IMR-90 (cell line): Measurements from ENCODE around the gene MRGPRD. TPM values are rescaled to one million over a fixed set of nuclear protein-coding genes. Genes with fewer than 3 reads are reported as not detected.

Experiments used
- ATAC-seq: fragments of 200-7000 bp; cut with Tn5 transposase; 2 replicates; pipeline ENCODE4 v1.9.1; 2020; ENCODE audit warnings: low read depth, mild to moderate bottlenecking, moderate library complexity
- BruUV-seq: library from RNA; stranded (reverse); fragments of 400-500 nt; replicated peaks from 2 replicates; lab custom pipeline; 2021; lab: Mats Ljungman, UMichigan
- CTCF ChIA-PET: fragments of 300-600 bp; formaldehyde crosslinking; extraction: SDS; loops from one replicate; lab custom pipeline; 2021; ENCODE audit warnings: antibody characterized with exemption; lab: Yijun Ruan, JAX
- POLR2A ChIA-PET: fragments of 300-600 bp; sonication (Branson Sonifier 250); formaldehyde crosslinking; loops from one replicate; lab custom pipeline; 2022; ENCODE audit warnings: antibody characterized with exemption; ENCODE audit not compliant: unreplicated experiment; lab: Charles Lee
- DNase-seq: peaks from one replicate; pipeline ENCODE4 v3.0.0; 2013
- H2AFZ ChIP-seq: replicated peaks from 2 replicates; pipeline ENCODE3; 2013; ENCODE audit warnings: low read length, mild to moderate bottlenecking; ENCODE audit not compliant: poor library complexity
- H2AK5ac ChIP-seq: 2 replicates; pipeline ENCODE4 v1.6.1; 2013; ENCODE audit warnings: low read depth, low read length, inconsistent platforms
- H2AK9ac ChIP-seq: replicated peaks from 2 replicates; pipeline ENCODE3; 2013; ENCODE audit warnings: mild to moderate bottlenecking, low read depth, low read length, moderate library complexity; ENCODE audit not compliant: poor library complexity
- H2BK120ac ChIP-seq: 2 replicates; pipeline ENCODE4 v1.6.1; 2013; ENCODE audit warnings: low read depth, low read length, inconsistent platforms
- H2BK15ac ChIP-seq: 3 replicates; pipeline ENCODE4 v1.6.1; 2013; ENCODE audit warnings: low read depth, low read length, inconsistent platforms
- H2BK20ac ChIP-seq: 2 replicates; pipeline ENCODE4 v1.6.1; 2013; ENCODE audit warnings: low read depth, mild to moderate bottlenecking, inconsistent platforms, low read length, moderate library complexity
- H2BK5ac ChIP-seq: 2 replicates; pipeline ENCODE4 v1.6.1; 2013; ENCODE audit warnings: mild to moderate bottlenecking, low read depth, low read length, inconsistent platforms; ENCODE audit not compliant: poor library complexity, severe bottlenecking
- H3K14ac ChIP-seq: replicated peaks from 2 replicates; pipeline ENCODE4 v1.6.1; 2013; ENCODE audit warnings: low read depth, low read length, inconsistent platforms
- H3K18ac ChIP-seq: 2 replicates; pipeline ENCODE4 v1.6.1; 2013; ENCODE audit warnings: low read depth, low read length, control low read depth
- H3K23ac ChIP-seq: 2 replicates; pipeline ENCODE4 v1.6.1; 2013; ENCODE audit warnings: low read depth, low read length, inconsistent platforms
- H3K27ac ChIP-seq: 2 replicates; pipeline ENCODE4 v1.5.1; 2013; ENCODE audit warnings: mild to moderate bottlenecking, control low read depth, low read length; ENCODE audit not compliant: insufficient read depth
- H3K27me3 ChIP-seq: 2 replicates; pipeline ENCODE4 v1.6.1; 2013; ENCODE audit warnings: low read length; ENCODE audit not compliant: control insufficient read depth, insufficient read depth
- H3K36me3 ChIP-seq: 2 replicates; pipeline ENCODE4 v1.6.1; 2013; ENCODE audit warnings: low read length, mixed read lengths; ENCODE audit not compliant: control insufficient read depth, insufficient read depth
- H3K4ac ChIP-seq: 2 replicates; pipeline ENCODE4 v1.6.1; 2013; ENCODE audit warnings: low read depth, low read length, inconsistent platforms
- H3K4me1 ChIP-seq: 2 replicates; pipeline ENCODE4 v1.6.1; 2013; ENCODE audit warnings: low read length, mixed read lengths; ENCODE audit not compliant: control insufficient read depth, insufficient read depth
- H3K4me2 ChIP-seq: 2 replicates; pipeline ENCODE4 v1.6.1; 2013; ENCODE audit warnings: low read depth, mild to moderate bottlenecking, control low read depth, low read length, moderate library complexity
- H3K4me3 ChIP-seq: 2 replicates; pipeline ENCODE4 v1.5.1; 2013; ENCODE audit warnings: low read depth, mild to moderate bottlenecking, control low read depth, low read length, moderate library complexity; ENCODE audit not compliant: insufficient read depth
- H3K56ac ChIP-seq: 2 replicates; pipeline ENCODE4 v1.6.1; 2013; ENCODE audit warnings: low read length, inconsistent platforms; ENCODE audit not compliant: insufficient read depth; ENCODE audit errors: extremely low read depth
- H3K79me1 ChIP-seq, 2 experiments: 2 replicates each; pipeline ENCODE4 v1.6.1; 2013; ENCODE audit warnings: low read length in 2 of 2, inconsistent platforms in 1 of 2, low read depth in 1 of 2
- H3K9ac ChIP-seq: 2 replicates; pipeline ENCODE4 v1.6.1; 2013; ENCODE audit warnings: low read depth, low read length, control low read depth
- H3K9me1 ChIP-seq: 2 replicates; pipeline ENCODE4 v1.6.1; 2013; ENCODE audit warnings: low read length, inconsistent platforms; ENCODE audit not compliant: insufficient read depth
- H3K9me3 ChIP-seq: 2 replicates; pipeline ENCODE4 v1.6.1; 2013; ENCODE audit warnings: low read length; ENCODE audit not compliant: control insufficient read depth, insufficient read depth
- H4K20me1 ChIP-seq: 2 replicates; pipeline ENCODE4 v1.6.1; 2013; ENCODE audit warnings: low read length, inconsistent platforms; ENCODE audit not compliant: insufficient read depth
- H4K5ac ChIP-seq: 2 replicates; pipeline ENCODE4 v1.6.1; 2013; ENCODE audit warnings: mild to moderate bottlenecking, low read depth, low read length, control low read depth
- H4K8ac ChIP-seq, 2 experiments: 2 replicates each; pipeline ENCODE4 v1.6.1; 2013; ENCODE audit warnings: low read depth in 2 of 2, low read length in 2 of 2, control low read depth in 1 of 2, inconsistent platforms in 1 of 2
- H4K91ac ChIP-seq: 2 replicates; pipeline ENCODE4 v1.6.1; 2013; ENCODE audit warnings: low read depth, low read length, inconsistent platforms; ENCODE audit not compliant: insufficient read depth
- BHLHE40 ChIP-seq: fragments of 150-350 bp; IDR thresholded peaks from 2 replicates; pipeline ENCODE4 v1.6.1; 2016; ENCODE audit warnings: mild to moderate bottlenecking, low read depth, low read length
- CEBPB ChIP-seq: IDR thresholded peaks from 2 replicates; pipeline ENCODE4 v1.6.1; 2012; ENCODE audit warnings: low read depth, low read length, improper control_type of control experiment
- CHD1 ChIP-seq: IDR thresholded peaks from 2 replicates; pipeline ENCODE4 v1.6.1; 2012; ENCODE audit warnings: low read depth, low read length, improper control_type of control experiment
- FOS ChIP-seq: fragments of 150-350 bp; IDR thresholded peaks from 2 replicates; pipeline ENCODE4 v1.6.1; 2016; ENCODE audit warnings: low read depth, low read length
- MAFK ChIP-seq: IDR thresholded peaks from 2 replicates; pipeline ENCODE4 v1.6.1; 2012; ENCODE audit warnings: low read depth, low read length, improper control_type of control experiment
- MAZ ChIP-seq: IDR thresholded peaks from 2 replicates; pipeline ENCODE4 v1.6.1; 2012; ENCODE audit warnings: low read depth, mild to moderate bottlenecking, low read length, improper control_type of control experiment, moderate library complexity, borderline replicate concordance
- MXI1 ChIP-seq: IDR thresholded peaks from 2 replicates; pipeline ENCODE4 v1.6.1; 2012; ENCODE audit warnings: low read depth, mild to moderate bottlenecking, low read length, moderate library complexity, borderline replicate concordance
- NFE2L2 ChIP-seq: fragments of 150-350 bp; IDR thresholded peaks from 2 replicates; pipeline ENCODE4 v1.6.1; 2016; ENCODE audit warnings: low read depth, mild to moderate bottlenecking, low read length
- POLR2A ChIP-seq: IDR thresholded peaks from 2 replicates; pipeline ENCODE4 v1.6.1; 2012; ENCODE audit warnings: mild to moderate bottlenecking, low read depth, low read length
- RAD21 ChIP-seq: IDR thresholded peaks from 2 replicates; pipeline ENCODE4 v1.6.1; 2012; ENCODE audit warnings: low read length, improper control_type of control experiment
- RCOR1 ChIP-seq: IDR thresholded peaks from 2 replicates; pipeline ENCODE4 v1.6.1; 2012; ENCODE audit warnings: mild to moderate bottlenecking, low read length, improper control_type of control experiment; ENCODE audit not compliant: insufficient replicate concordance
- RFX5 ChIP-seq: IDR thresholded peaks from 2 replicates; pipeline ENCODE4 v1.8.0; 2012; ENCODE audit warnings: low read depth, mild to moderate bottlenecking, low read length, moderate library complexity
- SMC3 ChIP-seq: fragments of 150-350 bp; IDR thresholded peaks from 2 replicates; pipeline ENCODE4 v1.6.1; 2016; ENCODE audit warnings: low read depth, mild to moderate bottlenecking, antibody characterized with exemption, low read length, moderate library complexity
- WGBS, 2 experiments: methylation state at CpG; one replicate each; pipeline versions ENCODE4 v1.1.5 to v1.1.7; 2013; ENCODE audit warnings: missing lambda C conversion rate in 2 of 2; ENCODE audit not compliant: insufficient read length in 1 of 2; ENCODE audit errors: extremely low coverage in 2 of 2; 5-methylcytosine and 5-hydroxymethylcytosine counted together
- dilution Hi-C: fragments of 300-500 bp; cut with HindIII; formaldehyde crosslinking; loops from one replicate; pipeline ENCODE4 v1.14.3; 2018; ENCODE audit warnings: low sequenced_read_pairs; ENCODE audit not compliant: unreplicated experiment
- in situ Hi-C: fragments of 300-500 bp; cut with MboI; formaldehyde crosslinking; loops from 3 replicates; pipeline ENCODE4 v1.14.3; 2019; ENCODE audit warnings: low sequenced_read_pairs, inconsistent platforms, mixed read lengths
- intact Hi-C: fragments of 100-400 bp; cut with micrococcal nuclease; formaldehyde crosslinking; loops from 2 replicates; pipeline ENCODE4 v1.10.0; 2022
- polyA plus RNA-seq, 3 experiments: library from polyadenylated mRNA; depleted of rRNA; stranded (reverse); fragments of >200 nt; gene quantifications; 2 replicates each; pipeline ENCODE4 v1.2.3, GENCODE V29; 2012; ENCODE audit warnings: low replicate concordance in 1 of 3
- total RNA-seq: library from RNA; depleted of rRNA; stranded (reverse); fragments of >200 nt; gene quantifications from 2 replicates; pipeline ENCODE4 v1.2.3, GENCODE V29; 2012
- TF ChIP-seq, protein P1 (sequence below): fragments of 150-350 bp; IDR thresholded peaks from 2 replicates; pipeline ENCODE4 v1.6.1; 2017; ENCODE audit warnings: mild to moderate bottlenecking, antibody characterized with exemption, low read length, low read depth
- TF ChIP-seq, protein P2 (sequence below): conservative IDR thresholded peaks from 2 replicates; pipeline ENCODE4 v1.5.1; 2012; ENCODE audit warnings: mild to moderate bottlenecking, low read depth, low read length, improper control_type of control experiment
- TF ChIP-seq, protein P3 (sequence below): fragments of 150-350 bp; IDR thresholded peaks from 2 replicates; pipeline ENCODE4 v1.6.1; 2016; ENCODE audit warnings: low read depth, mild to moderate bottlenecking, low read length, moderate library complexity, borderline replicate concordance

Gene MRGPRD
- total and polyA plus RNA-seq, 2 of the 4 experiments (the other 2 are of a cell fraction) = not detected

DNA sequence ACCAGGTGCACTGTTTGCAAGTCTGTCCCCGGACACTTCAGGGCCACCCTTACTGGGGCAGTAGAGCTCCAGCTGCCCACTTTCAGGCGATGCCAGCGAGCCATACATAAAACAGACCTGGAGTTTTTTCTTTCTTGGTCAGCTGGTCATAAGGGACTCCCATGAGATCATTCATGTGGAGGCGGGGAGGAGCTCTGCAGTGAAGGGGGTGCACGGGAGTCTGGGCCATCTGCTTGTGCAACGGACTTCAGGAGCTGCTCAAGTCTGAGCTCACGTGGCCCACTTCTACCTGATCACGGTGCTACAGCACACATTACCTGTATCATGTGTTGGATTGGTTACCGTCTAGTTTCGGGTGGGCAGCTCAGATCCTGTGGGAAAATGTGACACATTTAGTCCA, 41.5 kb upstream of the MRGPRD start:
- Histone ChIP-seq H3K4me2 (no peak overlapping the region), H3K4me3 (no peak overlapping the region), H3K4ac (no peak overlapping the region), H4K91ac (no peak overlapping the region), H3K36me3 (no peaks in the 10 kb centered on the region), H2AFZ (no peak overlapping the region), H3K56ac (no peak overlapping the region), H2AK9ac (no peak overlapping the region), H3K23ac (no peak overlapping the region), H2BK5ac (no peak overlapping the region), H3K27me3 (no peaks in the 10 kb centered on the region), H3K4me1 (peaks cover 2% of the 10 kb centered on the region; the same call in 1 of the 2 replicates), H3K9ac (no peak overlapping the region), H3K9me3 (no peaks in the 10 kb centered on the region), H3K9me1 (no peaks in the 10 kb centered on the region), H4K8ac (no peak overlapping the region), H3K79me1 (no peaks in the 10 kb centered on the region), H2BK120ac (no peak overlapping the region), H2BK15ac (no peak overlapping the region), H4K5ac (no peak overlapping the region), H2BK20ac (no peak overlapping the region), H3K27ac (no peak overlapping the region), H3K14ac (no peak overlapping the region), H4K20me1 (no peaks in the 10 kb centered on the region), H2AK5ac (no peak overlapping the region), H3K18ac (no peak overlapping the region)
- ATAC-seq (no peak; the same call in 1 of the 2 replicates), DNase-seq (peak; percentile 29)
- ChIA-PET CTCF (no interaction called here), POLR2A (no interaction called here)
- no TSS peak for BruUV-seq
- in situ Hi-C loops (no loop called here), dilution Hi-C loops (no loop called here), intact Hi-C loops (no loop called here)
- 80% methylated on average over 1 of the region's 10 CpGs; no CpG with 5 or more reads in 1 of the 2 experiments for WGBS, 2 experiments
- no peak for TF ChIP-seq CEBPB
- no peak for TF ChIP-seq NFE2L2
- TF ChIP-seq, protein P1, sequence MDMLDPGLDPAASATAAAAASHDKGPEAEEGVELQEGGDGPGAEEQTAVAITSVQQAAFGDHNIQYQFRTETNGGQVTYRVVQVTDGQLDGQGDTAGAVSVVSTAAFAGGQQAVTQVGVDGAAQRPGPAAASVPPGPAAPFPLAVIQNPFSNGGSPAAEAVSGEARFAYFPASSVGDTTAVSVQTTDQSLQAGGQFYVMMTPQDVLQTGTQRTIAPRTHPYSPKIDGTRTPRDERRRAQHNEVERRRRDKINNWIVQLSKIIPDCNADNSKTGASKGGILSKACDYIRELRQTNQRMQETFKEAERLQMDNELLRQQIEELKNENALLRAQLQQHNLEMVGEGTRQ = no peak
- no peak for TF ChIP-seq MAZ
- no peak for TF ChIP-seq SMC3
- no peak for TF ChIP-seq MAFK
- TF ChIP-seq MXI1 = no peak
- no peak for TF ChIP-seq CHD1
- TF ChIP-seq, protein P2, sequence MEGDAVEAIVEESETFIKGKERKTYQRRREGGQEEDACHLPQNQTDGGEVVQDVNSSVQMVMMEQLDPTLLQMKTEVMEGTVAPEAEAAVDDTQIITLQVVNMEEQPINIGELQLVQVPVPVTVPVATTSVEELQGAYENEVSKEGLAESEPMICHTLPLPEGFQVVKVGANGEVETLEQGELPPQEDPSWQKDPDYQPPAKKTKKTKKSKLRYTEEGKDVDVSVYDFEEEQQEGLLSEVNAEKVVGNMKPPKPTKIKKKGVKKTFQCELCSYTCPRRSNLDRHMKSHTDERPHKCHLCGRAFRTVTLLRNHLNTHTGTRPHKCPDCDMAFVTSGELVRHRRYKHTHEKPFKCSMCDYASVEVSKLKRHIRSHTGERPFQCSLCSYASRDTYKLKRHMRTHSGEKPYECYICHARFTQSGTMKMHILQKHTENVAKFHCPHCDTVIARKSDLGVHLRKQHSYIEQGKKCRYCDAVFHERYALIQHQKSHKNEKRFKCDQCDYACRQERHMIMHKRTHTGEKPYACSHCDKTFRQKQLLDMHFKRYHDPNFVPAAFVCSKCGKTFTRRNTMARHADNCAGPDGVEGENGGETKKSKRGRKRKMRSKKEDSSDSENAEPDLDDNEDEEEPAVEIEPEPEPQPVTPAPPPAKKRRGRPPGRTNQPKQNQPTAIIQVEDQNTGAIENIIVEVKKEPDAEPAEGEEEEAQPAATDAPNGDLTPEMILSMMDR = no peak
- TF ChIP-seq POLR2A = no peak
- TF ChIP-seq RAD21 = no peak
- TF ChIP-seq, protein P3, sequence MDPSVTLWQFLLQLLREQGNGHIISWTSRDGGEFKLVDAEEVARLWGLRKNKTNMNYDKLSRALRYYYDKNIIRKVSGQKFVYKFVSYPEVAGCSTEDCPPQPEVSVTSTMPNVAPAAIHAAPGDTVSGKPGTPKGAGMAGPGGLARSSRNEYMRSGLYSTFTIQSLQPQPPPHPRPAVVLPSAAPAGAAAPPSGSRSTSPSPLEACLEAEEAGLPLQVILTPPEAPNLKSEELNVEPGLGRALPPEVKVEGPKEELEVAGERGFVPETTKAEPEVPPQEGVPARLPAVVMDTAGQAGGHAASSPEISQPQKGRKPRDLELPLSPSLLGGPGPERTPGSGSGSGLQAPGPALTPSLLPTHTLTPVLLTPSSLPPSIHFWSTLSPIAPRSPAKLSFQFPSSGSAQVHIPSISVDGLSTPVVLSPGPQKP = no peak
- TF ChIP-seq BHLHE40 = no peak
- TF ChIP-seq RCOR1 = no peak
- no peak for TF ChIP-seq RFX5
- TF ChIP-seq FOS = no peak
